Kidney epithelial cell (primary cell): ENCODE results near the gene ADAM19. TPM values are rescaled to one million over a fixed set of nuclear protein-coding genes. Genes with fewer than 3 reads are reported as not detected.

Experiments
- DNase-seq: peaks from one replicate; pipeline ENCODE4 v3.0.0-alpha.2; 2010; ENCODE audit warnings: low read depth
- H3K27me3 ChIP-seq: 2 replicates; pipeline ENCODE4 v1.6.0; 2011; ENCODE audit warnings: low read length; ENCODE audit not compliant: control insufficient read depth, insufficient read depth
- H3K36me3 ChIP-seq: 2 replicates; pipeline ENCODE4 v1.5.1; 2011; ENCODE audit warnings: low read length; ENCODE audit not compliant: control insufficient read depth, insufficient read depth
- H3K4me3 ChIP-seq: 2 replicates; pipeline ENCODE4 v1.5.1; 2011; ENCODE audit warnings: low read depth, mild to moderate bottlenecking, control low read depth, low read length
- CTCF ChIP-seq: IDR thresholded peaks from 2 replicates; pipeline ENCODE4 v1.5.1; 2011; ENCODE audit warnings: mild to moderate bottlenecking, moderate library complexity, low read length, control low read depth, inconsistent platforms; ENCODE audit not compliant: insufficient read depth, poor library complexity, severe bottlenecking
- total RNA-seq: library from RNA; depleted of rRNA; stranded (reverse); fragments of >200 nt; gene quantifications from 2 replicates; pipeline ENCODE4 v1.2.3, GENCODE V29; 2015

ADAM19 gene
- total RNA-seq, 1 donor from 2014 or later, result 61.0 TPM

GRCh38 chr5:157479612-157480510, 95.7 kb downstream of the ADAM19 start:
- Histone ChIP-seq H3K4me3 (no peak overlapping the region), H3K27me3 (no peaks in the 10 kb centered on the region), H3K36me3 (peaks cover 1% of the 10 kb centered on the region)
- no peak for DNase-seq
- TF ChIP-seq CTCF, result no peak

- peaks cover 1% of the 10 kb centered on the region for H3K36me3 ChIP-seq
- no peaks in the 10 kb centered on the region for H3K27me3 ChIP-seq
- no peak for TF ChIP-seq CTCF
- DNase-seq, result no peak
- H3K4me3 ChIP-seq, result no peak overlapping the region
Observed at GRCh38 chr5:157479166-157479565, 96.4 kb downstream of the ADAM19 start.

- TF ChIP-seq CTCF, result no peak
- H3K36me3 ChIP-seq, result peaks cover 1% of the 10 kb centered on the region
Observed at GRCh38 chr5:157478726-157479125, 96.8 kb downstream of the ADAM19 start.

GRCh38 chr5:157477814-157478494, 97.6 kb downstream of the ADAM19 start:
- DNase-seq, result no peak
- peaks cover 1% of the 10 kb centered on the region for H3K36me3 ChIP-seq
- no peak for TF ChIP-seq CTCF

More at GRCh38 chr5:157478726-157479125, 96.8 kb downstream of the ADAM19 start:
- no peak overlapping the region for H3K4me3 ChIP-seq
- no peaks in the 10 kb centered on the region for H3K27me3 ChIP-seq
- no peak for DNase-seq

GRCh38 chr5:157476702-157477408, 98.7 kb downstream of the ADAM19 start:
- Histone ChIP-seq H3K27me3 (no peaks in the 10 kb centered on the region), H3K4me3 (no peak overlapping the region), H3K36me3 (peaks cover 1% of the 10 kb centered on the region)
- TF ChIP-seq CTCF, result peak; percentile 84
- DNase-seq, result peak; percentile 44

More at GRCh38 chr5:157477814-157478494, 97.6 kb downstream of the ADAM19 start:
- no peak overlapping the region for H3K4me3 ChIP-seq
- H3K27me3 ChIP-seq, result no peaks in the 10 kb centered on the region
